Activated CD4-positive, alpha-beta T cell treated with anti-CD3 and anti-CD28 coated beads, Interleukin-2, amount 50 U/mL, for 1 hour (primary cell): ENCODE data around the gene LUZP1.

Source experiments
- DNase-seq: peaks from one replicate; pipeline ENCODE4 v3.0.0-alpha.2; 2020

Gene LUZP1

DNA sequence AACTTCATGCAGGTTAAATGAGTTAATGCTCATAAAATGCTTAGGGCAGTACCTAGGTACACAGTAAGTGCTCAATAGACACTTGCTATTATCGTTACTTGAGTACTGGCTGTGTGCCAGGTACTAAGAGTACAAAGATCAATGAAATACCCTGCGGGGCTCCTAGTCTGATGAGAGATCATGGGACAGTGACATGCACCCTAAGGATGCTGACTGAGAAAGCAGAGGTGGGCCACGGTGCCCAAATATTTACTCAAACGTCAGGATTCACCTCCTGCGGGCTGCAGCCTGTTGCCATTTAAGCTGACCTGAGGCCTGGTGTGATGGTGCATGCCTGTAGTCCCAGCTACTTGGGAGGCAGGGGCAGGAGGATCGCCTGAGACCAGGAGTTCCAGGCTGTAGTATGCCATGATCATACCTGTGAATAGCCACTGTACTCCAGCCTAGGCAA is 19.8 kb upstream of the LUZP1 start:
- DNase-seq, result no peak

- no peak for DNase-seq
Measured at GRCh38 chr1:23187637-23188036, 19.0 kb upstream of the LUZP1 start.

DNA sequence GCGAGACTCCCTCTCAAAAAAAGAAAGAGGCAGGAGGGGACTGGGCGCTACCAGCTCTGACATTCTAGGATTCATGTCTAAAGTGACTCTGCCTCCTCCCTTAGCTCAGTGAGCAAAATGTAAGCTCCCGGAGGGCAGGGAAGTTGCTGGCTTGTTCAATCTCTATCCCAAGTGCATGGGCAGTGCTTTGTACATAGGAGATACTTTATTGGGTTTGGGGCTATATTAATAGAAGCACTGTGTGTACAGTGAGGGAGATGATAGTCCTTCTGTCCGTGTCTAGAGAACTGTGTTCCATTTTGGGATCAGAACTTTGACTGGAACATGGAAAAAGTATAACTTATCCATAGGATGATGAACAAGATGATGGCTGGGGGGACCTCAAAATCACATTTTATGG is 16.7 kb upstream of the LUZP1 start:
- DNase-seq, result no peak

GRCh38 chr1:23184212-23184934 is 15.7 kb upstream of the LUZP1 start:
- DNase-seq, result peak; percentile 32

DNA sequence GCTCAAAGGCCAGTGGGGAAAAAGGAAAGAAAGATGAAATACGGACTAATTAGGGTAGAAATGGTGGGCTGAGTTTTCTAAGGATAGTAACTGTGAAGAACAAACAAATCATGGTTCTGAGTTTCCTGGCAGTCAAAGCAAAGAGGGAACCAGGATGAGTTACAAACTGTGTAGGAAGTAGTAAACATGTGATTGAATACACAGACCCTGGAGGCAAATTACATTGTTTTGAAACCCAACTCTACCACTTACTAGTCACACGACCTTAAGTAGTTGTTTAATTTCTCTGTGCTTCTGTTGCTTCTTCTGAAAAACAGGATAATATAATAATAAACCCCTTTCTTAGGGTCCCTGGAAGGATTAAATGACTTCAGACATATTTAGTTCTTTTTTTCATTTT is 11.2 kb upstream of the LUZP1 start:
- no peak for DNase-seq

GRCh38 chr1:23178950-23179349 is 10.3 kb upstream of the LUZP1 start:
- no peak for DNase-seq

DNA sequence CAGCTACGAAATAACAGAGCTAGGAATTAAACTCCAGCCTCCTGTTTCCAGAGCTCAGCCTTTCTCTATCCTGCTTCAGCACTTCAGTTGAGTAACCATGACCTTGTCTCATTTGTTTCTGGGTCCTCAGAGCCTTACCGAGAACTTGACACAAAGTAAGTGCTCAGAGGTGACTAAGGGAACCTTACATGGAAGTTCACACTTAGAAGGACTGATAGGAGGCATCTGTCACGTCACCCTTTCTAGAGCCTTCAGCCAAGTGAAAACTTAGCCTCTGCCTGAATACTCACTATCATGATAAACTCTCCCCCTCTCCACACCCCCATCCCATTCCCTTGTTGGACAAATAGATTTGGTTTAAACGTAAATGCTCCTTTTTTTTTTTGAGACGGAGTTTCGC is 9.8 kb upstream of the LUZP1 start:
- no peak for DNase-seq

- peak; percentile 49 for DNase-seq
Measured at GRCh38 chr1:23177438-23178380, 9.1 kb upstream of the LUZP1 start.

- no peak for DNase-seq
Measured at GRCh38 chr1:23177031-23177430, 8.4 kb upstream of the LUZP1 start.

- no peak for DNase-seq
Measured at GRCh38 chr1:23174426-23175110, 5.9 kb upstream of the LUZP1 start.

GRCh38 chr1:23171181-23171755 is 2.6 kb upstream of the LUZP1 start:
- no peak for DNase-seq

DNA sequence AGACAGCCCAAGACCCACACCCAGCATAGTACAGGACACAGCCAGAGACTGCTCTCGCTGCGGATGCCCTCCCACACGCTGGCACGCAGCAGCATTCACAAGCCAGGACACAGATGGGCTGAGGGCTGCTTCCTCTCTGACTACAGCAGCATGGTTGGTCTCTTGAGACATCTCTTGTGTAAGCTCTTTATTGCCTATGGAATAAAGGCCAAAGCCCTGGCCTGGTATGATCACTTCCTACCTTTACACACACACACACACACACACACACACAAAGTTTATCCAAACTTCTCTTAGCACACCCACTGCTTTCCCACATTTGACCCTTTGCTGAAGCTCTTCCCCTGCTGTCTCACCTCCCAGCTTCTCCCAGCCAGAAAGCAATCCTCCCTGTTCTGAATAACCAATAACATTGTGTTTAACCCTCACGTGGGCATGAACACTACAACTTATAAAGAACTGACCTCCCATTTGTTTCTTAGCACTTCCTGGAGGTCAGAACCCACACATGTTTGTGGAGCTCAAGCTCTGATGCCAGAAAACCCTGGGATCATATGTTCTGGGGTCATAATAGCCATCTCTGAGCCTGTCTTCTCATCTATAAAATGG is 1.2 kb upstream of the LUZP1 start:
- no peak for DNase-seq

- no peak for DNase-seq
Measured at GRCh38 chr1:23169195-23169575, 529 bp upstream of the LUZP1 start.

GRCh38 chr1:23168079-23168444 is 594 bp downstream of the LUZP1 start:
- peak; percentile 13 for DNase-seq

DNA sequence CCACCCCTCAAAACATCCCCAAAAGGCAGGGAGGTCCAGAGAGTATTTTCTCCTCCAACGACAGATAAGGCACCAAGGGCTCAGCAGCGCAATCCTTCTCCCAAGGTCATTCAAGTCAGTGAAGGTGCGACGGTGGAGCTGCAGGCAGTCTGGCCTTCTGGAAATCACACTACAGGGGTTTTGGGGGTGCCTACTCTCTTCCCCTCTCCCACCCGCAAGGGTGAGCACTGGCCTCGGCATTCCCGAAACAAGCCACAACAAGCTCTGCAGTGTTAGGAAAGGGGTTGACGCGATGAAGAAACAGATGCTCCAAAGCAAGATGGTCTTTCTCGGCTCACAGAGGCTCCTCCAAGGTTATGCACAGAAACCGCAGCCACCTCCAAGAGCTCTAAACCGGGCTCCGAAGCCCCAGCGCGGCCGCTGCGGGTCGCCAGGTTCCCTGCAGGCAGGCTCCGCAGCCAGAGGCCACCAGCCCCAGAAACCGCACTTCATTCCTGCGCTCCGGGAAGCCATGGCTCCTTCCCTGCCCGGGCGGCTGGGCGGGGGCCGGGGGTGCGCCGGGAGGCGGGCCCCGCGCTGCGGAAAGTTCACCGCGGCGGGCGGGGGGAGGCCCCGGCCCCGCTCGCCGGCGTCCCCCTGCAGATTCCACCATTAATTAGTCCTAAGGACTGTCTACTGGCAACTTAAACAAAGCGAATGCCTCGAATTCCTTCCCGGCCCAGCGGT is 1.1 kb downstream of the LUZP1 start:
- DNase-seq, result peak; percentile 36

GRCh38 chr1:23166854-23167253 is 1.8 kb downstream of the LUZP1 start:
- DNase-seq, result no peak

DNA sequence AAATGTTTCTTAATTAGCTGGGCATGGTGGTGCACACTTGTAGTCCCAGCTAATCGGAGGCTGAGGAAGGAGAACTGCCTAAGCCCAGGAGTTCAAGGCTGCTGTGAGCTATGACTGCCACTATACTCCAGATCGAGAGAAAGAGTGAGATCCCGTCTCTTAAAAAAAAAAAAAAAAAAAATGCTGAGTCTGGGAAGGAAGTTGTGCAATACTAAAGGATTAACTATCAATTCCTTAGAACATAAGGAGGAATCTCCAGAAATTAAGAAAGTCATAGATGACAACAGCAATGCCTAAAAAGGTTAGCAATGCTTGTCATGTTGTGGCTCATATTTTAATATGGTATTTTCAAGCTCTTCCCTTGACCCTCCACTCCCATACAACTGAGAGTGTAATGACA is 5.3 kb downstream of the LUZP1 start:
- DNase-seq, result no peak

DNA sequence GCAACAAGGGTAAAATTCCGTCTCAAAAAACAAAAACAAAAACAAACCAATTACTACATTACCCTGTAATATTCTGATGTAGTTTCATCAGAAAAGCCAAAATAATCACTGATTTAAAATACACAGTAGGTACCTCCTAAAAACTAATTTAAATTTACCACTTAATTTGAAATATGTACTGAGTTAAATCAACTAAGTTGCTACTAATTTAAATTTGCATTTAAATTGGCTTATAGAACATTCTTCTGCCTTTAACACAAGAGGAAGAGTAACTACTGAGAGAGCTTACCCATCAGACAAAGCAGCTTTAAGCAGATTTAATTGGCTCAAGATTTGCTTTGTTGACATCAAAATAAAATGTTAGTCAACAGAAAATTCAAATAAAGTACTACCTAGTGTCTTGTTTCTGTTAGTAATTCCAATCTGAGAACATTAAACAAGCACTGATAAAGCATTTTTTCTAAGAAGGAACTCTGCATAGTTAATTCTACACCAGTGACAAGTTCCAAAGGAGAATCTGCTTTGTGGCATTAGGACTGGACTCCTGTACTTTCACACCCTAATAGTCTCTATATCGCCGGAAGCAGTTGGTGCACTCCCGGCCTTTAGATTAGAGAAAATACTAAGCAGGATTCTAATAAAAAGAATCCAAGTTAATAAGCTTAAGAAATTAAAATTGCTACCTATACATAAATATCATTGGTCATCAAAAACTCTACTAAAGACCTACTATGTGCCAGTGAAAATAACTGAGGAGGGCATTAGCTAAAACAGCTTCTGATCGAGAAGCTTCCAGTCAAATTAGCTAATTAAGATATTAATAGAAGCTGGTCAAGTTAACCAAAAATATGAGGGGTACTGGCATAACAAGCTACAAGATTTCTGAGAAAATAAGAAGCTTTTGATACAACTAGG is 8.4 kb downstream of the LUZP1 start:
- no peak for DNase-seq

GRCh38 chr1:23156940-23157339 is 11.7 kb downstream of the LUZP1 start:
- DNase-seq, result no peak

DNA sequence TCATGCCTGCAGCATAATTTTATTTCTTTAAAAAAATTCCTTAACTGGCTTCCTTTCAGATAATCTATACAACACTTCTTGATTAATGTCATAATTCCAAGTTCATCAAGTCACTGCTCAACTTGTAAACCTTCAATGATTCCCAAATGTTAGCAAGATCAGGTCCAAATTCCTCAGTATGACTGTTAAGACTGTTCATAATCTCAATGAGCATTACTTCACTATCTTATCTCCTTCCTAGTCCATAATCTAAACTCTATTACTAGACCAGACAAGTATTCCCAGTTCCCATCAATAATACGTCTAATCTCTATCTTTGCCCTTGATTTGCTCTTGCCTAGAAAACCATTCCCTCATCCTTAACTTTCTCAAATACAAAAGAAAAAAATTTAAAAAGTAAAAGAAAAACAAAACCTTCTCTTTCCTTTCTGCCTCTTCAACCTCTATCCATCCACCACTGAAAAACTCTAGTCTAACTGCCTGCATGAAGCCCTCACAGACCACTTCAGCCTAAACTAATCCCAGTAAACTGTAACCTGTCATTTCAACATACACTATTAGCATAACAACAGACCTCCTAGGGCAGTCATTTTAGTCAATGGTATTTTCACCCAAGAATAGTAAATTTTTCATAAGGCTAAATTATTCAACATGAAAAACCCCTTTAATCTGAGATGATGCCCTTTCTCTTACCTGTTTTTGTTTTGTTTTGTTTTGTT is 15.5 kb downstream of the LUZP1 start:
- no peak for DNase-seq
